HEK293T (cell line): Measurements from ENCODE around the gene RGL3.

Source experiments
- BHLHE40 ChIP-seq: fragments of 450-650 bp; IDR thresholded peaks from 2 replicates; pipeline ENCODE4 v1.6.1; 2016; ENCODE audit warnings: mild to moderate bottlenecking, moderate library complexity, borderline replicate concordance
- FOXK2 ChIP-seq: fragments of 450-650 bp; IDR thresholded peaks from 2 replicates; pipeline ENCODE4 v1.6.1; 2016; ENCODE audit warnings: mild to moderate bottlenecking
- FOXM1 ChIP-seq: fragments of 450-650 bp; IDR thresholded peaks from 2 replicates; pipeline ENCODE4 v1.6.1; 2017; ENCODE audit warnings: mild to moderate bottlenecking, borderline replicate concordance
- LEF1 ChIP-seq: fragments of 450-650 bp; IDR thresholded peaks from 2 replicates; pipeline ENCODE4 v1.6.1; 2017; ENCODE audit warnings: mild to moderate bottlenecking, borderline replicate concordance
- NFRKB ChIP-seq: fragments of 450-650 bp; IDR thresholded peaks from 2 replicates; pipeline ENCODE4 v1.6.1; 2016; ENCODE audit warnings: mild to moderate bottlenecking, moderate library complexity
- SP1 ChIP-seq: fragments of 450-650 bp; IDR thresholded peaks from 2 replicates; pipeline ENCODE4 v1.6.1; 2017
- SUZ12 ChIP-seq: fragments of 450-650 bp; IDR thresholded peaks from 2 replicates; pipeline ENCODE4 v1.6.1; 2016; ENCODE audit warnings: mild to moderate bottlenecking
- TARDBP ChIP-seq: fragments of 450-650 bp; IDR thresholded peaks from 2 replicates; pipeline ENCODE4 v1.6.1; 2016
- ZNF384 ChIP-seq: fragments of 450-650 bp; IDR thresholded peaks from 2 replicates; pipeline ENCODE4 v1.6.1; 2016

GRCh38 chr19:11410682-11411081 is 8.4 kb downstream of the RGL3 start:
- TF ChIP-seq BHLHE40: no peak
- TF ChIP-seq NFRKB: no peak
- no peak for TF ChIP-seq SUZ12
- no peak for TF ChIP-seq LEF1
- no peak for TF ChIP-seq ZNF384
- no peak for TF ChIP-seq SP1
- TF ChIP-seq FOXM1: no peak
- TF ChIP-seq FOXK2: no peak
- no peak for TF ChIP-seq TARDBP
